ENCODE measurements around the gene UBAC2. TPM values are rescaled to one million over a fixed set of nuclear protein-coding genes. Genes with fewer than 3 reads are reported as not detected.
A peak's percentile ranks its signal among the peaks of the same experiment; 100 is the strongest.

The UBAC2 gene
- total and polyA plus RNA-seq, 11 donors = 32.6 to 66.9 (median 48.5) TPM

GRCh38 chr13:99265821-99266426 is 65.3 kb downstream of the UBAC2 start:
- ATAC-seq = peak in 3 of 4 donors; percentile 58 to 71 (median 69)
- WGBS, 4 donors = 29 to 39% (median 35%) methylated on average over 3 of the region's 3 CpGs
- Histone ChIP-seq H3K4me3 (no peak overlapping the region), H3K36me3 (peaks cover 0 to 6% (median 0%) of the 10 kb centered on the region in 9 donors), H3K9me3 (no peaks in the 10 kb centered on the region), H3K4me1 (peaks cover 0 to 33% (median 10%) of the 10 kb centered on the region in 12 donors), H3K27ac (no peak overlapping the region), H3K27me3 (no peaks in the 10 kb centered on the region)
- DNase-seq = no peak
- intact Hi-C loops (cut with DNase I) = loop anchor here (1.0 to 5.0 kb wide), 8 partner anchors 64 to 171 kb away; partner anchors contain the start of gene UBAC2 (in 1 of the 10)
- TF ChIP-seq CTCF (IDR thresholded peaks at IDR 0.05) (peak; percentile 52 to 79 (median 68)), POLR2A (IDR thresholded peaks at IDR 0.05) (no peak)

- Histone ChIP-seq H3K27me3 (no peaks in the 10 kb centered on the region), H3K9me3 (peaks cover 0 to under 1% (median 0%) of the 10 kb centered on the region in 12 donors), H3K4me3 (no peak overlapping the region), H3K27ac (no peak overlapping the region), H3K36me3 (peaks cover 0 to 6% (median 0%) of the 10 kb centered on the region in 9 donors), H3K4me1 (peaks cover 0 to 42% (median 10%) of the 10 kb centered on the region in 12 donors)
- WGBS, 4 donors = 77 to 87% (median 82%) methylated on average over 6 of the region's 6 CpGs
- no peak for DNase-seq
- no peak for ATAC-seq
- intact Hi-C loops (cut with DNase I) = loop anchor here in 9 of 10 donors (1.0 to 5.0 kb wide), 7 partner anchors 65 to 170 kb away; partner anchors contain the start of gene UBAC2 (in 1 of the 9)
- TF ChIP-seq CTCF (IDR thresholded peaks at IDR 0.05) (no peak), POLR2A (IDR thresholded peaks at IDR 0.05) (no peak)
Observed at GRCh38 chr13:99266827-99267226, 66.2 kb downstream of the UBAC2 start.

- H3K4me3 ChIP-seq = no peak overlapping the region
- H3K9me3 ChIP-seq = peaks cover 0 to 11% (median 2%) of the 10 kb centered on the region in 12 donors
- no peaks in the 10 kb centered on the region for H3K27me3 ChIP-seq
- H3K27ac ChIP-seq = no peak overlapping the region
- peaks cover 0 to 45% (median 10%) of the 10 kb centered on the region in 12 donors for H3K4me1 ChIP-seq
- intact Hi-C loops (cut with DNase I) = loop anchor here in 9 of 10 donors (2.0 to 5.0 kb wide), 7 partner anchors 66 to 169 kb away; partner anchors contain the start of gene UBAC2 (in 1 of the 9)
- ATAC-seq (no peak), DNase-seq (no peak)
- TF ChIP-seq POLR2A (IDR thresholded peaks at IDR 0.05) (no peak), CTCF (IDR thresholded peaks at IDR 0.05) (no peak)
- H3K36me3 ChIP-seq = peaks cover 0 to 6% (median 0%) of the 10 kb centered on the region in 9 donors
- 92 to 98% (median 93%) methylated on average over 4 of the region's 4 CpGs for WGBS, 4 donors
Observed at GRCh38 chr13:99267927-99268326, 67.3 kb downstream of the UBAC2 start.

- ATAC-seq = no peak
- H3K27ac ChIP-seq = no peak overlapping the region
- 62 to 86% (median 77%) methylated on average over 3 of the region's 3 CpGs for WGBS, 4 donors
Observed at GRCh38 chr13:99268822-99269221, 68.2 kb downstream of the UBAC2 start.

More at GRCh38 chr13:99268822-99269221, 68.2 kb downstream of the UBAC2 start:
- TF ChIP-seq POLR2A (IDR thresholded peaks at IDR 0.05) = no peak
- TF ChIP-seq CTCF (IDR thresholded peaks at IDR 0.05) = no peak
- intact Hi-C loops (cut with DNase I) = loop anchor here in 8 of 10 donors (1.0 to 5.0 kb wide), 5 partner anchors 67 to 168 kb away; partner anchors contain the start of gene UBAC2 (in 1 of the 8)
- Histone ChIP-seq H3K4me3 (no peak overlapping the region), H3K4me1 (peaks cover 0 to 41% (median 7%) of the 10 kb centered on the region in 12 donors), H3K36me3 (peaks cover 0 to 6% (median 0%) of the 10 kb centered on the region in 9 donors), H3K9me3 (peaks cover 0 to 11% (median 2%) of the 10 kb centered on the region in 12 donors), H3K27me3 (no peaks in the 10 kb centered on the region)
- no peak for DNase-seq

Measured in heart left ventricle (tissue), 16 donors.